Left ventricle myocardium inferior (tissue), 1 donor: ENCODE data around the gene MTX3. TPM values are rescaled to one million over a fixed set of nuclear protein-coding genes. Genes with fewer than 3 reads are reported as not detected.

Experiments used
- DNase-seq: peaks from one replicate; pipeline ENCODE4 v3.0.0-alpha.2; 2020
- H3K27ac ChIP-seq: fragments of 200-600 bp; replicated peaks from 2 replicates; pipeline ENCODE4 v1.8.0; 2021
- H3K27me3 ChIP-seq: fragments of 200-600 bp; 2 replicates; pipeline ENCODE4 v1.8.0; 2021; ENCODE audit warnings: low read depth
- H3K36me3 ChIP-seq: fragments of 200-600 bp; 2 replicates; pipeline ENCODE4 v1.8.0; 2021
- H3K4me1 ChIP-seq: fragments of 200-600 bp; 2 replicates; pipeline ENCODE4 v1.8.0; 2021
- H3K4me3 ChIP-seq: fragments of 200-600 bp; 2 replicates; pipeline ENCODE4 v1.8.0; 2021; ENCODE audit warnings: mild to moderate bottlenecking, moderate library complexity
- H3K9me3 ChIP-seq: fragments of 200-600 bp; replicated peaks from 2 replicates; pipeline ENCODE4 v1.8.0; 2021
- CTCF ChIP-seq: fragments of 200-600 bp; IDR thresholded peaks from 2 replicates; pipeline ENCODE4 v1.8.0; 2021; ENCODE audit warnings: antibody characterized with exemption, mild to moderate bottlenecking, borderline replicate concordance
- intact Hi-C: fragments of 100-400 bp; cut with micrococcal nuclease; formaldehyde crosslinking; loops from one replicate; pipeline ENCODE4 v1.11.0; 2022
- long read RNA-seq: library from polyadenylated mRNA; unstranded; transcript quantifications from one replicate; pipeline ENCODE4 v2.0.0, GENCODE V29; 2021
- total RNA-seq: library from RNA; stranded (reverse); fragmentation: NEBNext Ultra II Directional; extraction: Animal tissue kit (Norgen Biotek cat#: 25700); gene quantifications from one replicate; pipeline ENCODE4 v1.2.1, GENCODE V29; 2021
- donor health status: DM: no; HTN: yes; CAD: no; lungs with severe emphysema.

MTX3 gene
- total RNA-seq, result 10.4 TPM
- long read RNA-seq, full-length matches to known transcripts, result 3 of 5 reads
- long read RNA-seq, partial matches to known transcripts, result 0 of 5 reads
- long read RNA-seq, other reads (novel, unspliced or antisense), result 2 of 5 reads

- Histone ChIP-seq H3K36me3 (peaks cover 34% of the 10 kb centered on the region), H3K27me3 (no peaks in the 10 kb centered on the region), H3K4me3 (peak within 1 kb of the TSS; percentile 93), H3K9me3 (no peaks in the 10 kb centered on the region), H3K4me1 (peaks cover 28% of the 10 kb centered on the region), H3K27ac (peak within 1 kb of the TSS; percentile 90)
- peak; percentile 85 for DNase-seq
- intact Hi-C loops, result no loop called here
- no peak for TF ChIP-seq CTCF
Measured at GRCh38 chr5:79990598-79991507, at the start of gene MTX3. Gene MTX3 (minus strand): TSS chr5:79991262. CDS start chr5:79991238, 24 bp downstream.

GRCh38 chr5:80039650-80040049, 48.6 kb upstream of the MTX3 start:
- no peak overlapping the region for H3K27ac ChIP-seq
- H3K4me3 ChIP-seq, result no peak overlapping the region
- TF ChIP-seq CTCF, result no peak
- intact Hi-C loops, result no loop called here
- no peaks in the 10 kb centered on the region for H3K9me3 ChIP-seq
- DNase-seq, result no peak
- H3K36me3 ChIP-seq, result no peaks in the 10 kb centered on the region
- H3K4me1 ChIP-seq, result peaks cover 4% of the 10 kb centered on the region
- peaks cover 22% of the 10 kb centered on the region for H3K27me3 ChIP-seq

- TF ChIP-seq CTCF, result no peak
- peak overlapping the region; percentile 2 for H3K27ac ChIP-seq
- no peaks in the 10 kb centered on the region for H3K9me3 ChIP-seq
- no peak for DNase-seq
- no peaks in the 10 kb centered on the region for H3K36me3 ChIP-seq
- peaks cover 4% of the 10 kb centered on the region for H3K4me1 ChIP-seq
- peaks cover 45% of the 10 kb centered on the region for H3K27me3 ChIP-seq
- intact Hi-C loops, result no loop called here
- H3K4me3 ChIP-seq, result peak overlapping the region; percentile 65
Measured at GRCh38 chr5:80037366-80037765, 46.3 kb upstream of the MTX3 start.

GRCh38 chr5:80036615-80037014, 45.6 kb upstream of the MTX3 start:
- Histone ChIP-seq H3K27ac (peak overlapping the region; percentile 67), H3K36me3 (no peaks in the 10 kb centered on the region), H3K9me3 (no peaks in the 10 kb centered on the region), H3K4me3 (peak overlapping the region; percentile 65), H3K27me3 (peaks cover 47% of the 10 kb centered on the region), H3K4me1 (peaks cover 4% of the 10 kb centered on the region)
- no peak for TF ChIP-seq CTCF
- DNase-seq, result no peak
- intact Hi-C loops, result no loop called here

- TF ChIP-seq CTCF, result no peak
- intact Hi-C loops, result no loop called here
- H3K4me3 ChIP-seq, result peak overlapping the region; percentile 65
Measured at GRCh38 chr5:80035839-80036238, 44.8 kb upstream of the MTX3 start.

More at GRCh38 chr5:80035839-80036238, 44.8 kb upstream of the MTX3 start:
- H3K4me1 ChIP-seq, result peaks cover 4% of the 10 kb centered on the region
- DNase-seq, result no peak
- peaks cover 47% of the 10 kb centered on the region for H3K27me3 ChIP-seq
- H3K9me3 ChIP-seq, result no peaks in the 10 kb centered on the region
- no peaks in the 10 kb centered on the region for H3K36me3 ChIP-seq
- H3K27ac ChIP-seq, result peak overlapping the region; percentile 67
